Stimulated activated naive CD4-positive, alpha-beta T cell (primary cell): ENCODE measurements around the gene CHL1.

ENCODE experiments used
- DNase-seq, 6 experiments: peaks; one replicate each; lab custom pipeline; 2025; lab: John Stamatoyannopoulos, UW

CHL1 gene

GRCh38 chr3:217099-217813 lies 20.7 kb downstream of the CHL1 start:
- no peak for DNase-seq

GRCh38 chr3:217948-218347 lies 21.4 kb downstream of the CHL1 start:
- DNase-seq = no peak

GRCh38 chr3:228442-229182 lies 32.0 kb downstream of the CHL1 start:
- DNase-seq = no peak

GRCh38 chr3:229183-229661 lies 32.7 kb downstream of the CHL1 start:
- DNase-seq = no peak

GRCh38 chr3:236881-237280 lies 40.3 kb downstream of the CHL1 start:
- DNase-seq = no peak

- no peak for DNase-seq
These were observed 46.2 kb downstream of the CHL1 start for GRCh38 chr3:242602-243355.

GRCh38 chr3:243356-243725 lies 46.8 kb downstream of the CHL1 start:
- DNase-seq = no peak

GRCh38 chr3:244041-244440 lies 47.5 kb downstream of the CHL1 start:
- no peak for DNase-seq

- DNase-seq = no peak
These were observed 51.4 kb downstream of the CHL1 start for GRCh38 chr3:247916-248315.

GRCh38 chr3:248864-249520 lies 52.4 kb downstream of the CHL1 start:
- peak in 2 of 6 experiments; percentile 3 to 63 for DNase-seq

- no peak for DNase-seq
These were observed 53.2 kb downstream of the CHL1 start for GRCh38 chr3:249587-250262.

GRCh38 chr3:256501-256900 lies 59.9 kb downstream of the CHL1 start:
- no peak for DNase-seq

- no peak for DNase-seq
These were observed 61.3 kb downstream of the CHL1 start for GRCh38 chr3:257826-258225.

GRCh38 chr3:260898-261297 lies 64.3 kb downstream of the CHL1 start:
- DNase-seq = no peak

- no peak for DNase-seq
These were observed 66.8 kb downstream of the CHL1 start for GRCh38 chr3:263393-263792.

GRCh38 chr3:264394-265156 lies 68.0 kb downstream of the CHL1 start:
- no peak for DNase-seq

- DNase-seq = no peak
These were observed 70.5 kb downstream of the CHL1 start for GRCh38 chr3:267101-267500.

GRCh38 chr3:270688-271087 lies 74.1 kb downstream of the CHL1 start:
- DNase-seq = no peak

- no peak for DNase-seq
These were observed 78.4 kb downstream of the CHL1 start for GRCh38 chr3:274927-275326.

- DNase-seq = no peak
These were observed 81.3 kb downstream of the CHL1 start for GRCh38 chr3:277873-278272.
